GM12873 (cell line): ENCODE measurements around the gene GOSR2.

Experiments
- TF ChIP-seq, protein P1 (sequence below): IDR thresholded peaks from 2 replicates; pipeline ENCODE4 v1.5.1; 2012; ENCODE audit warnings: low read depth, mild to moderate bottlenecking, moderate library complexity, low read length, control low read depth; ENCODE audit not compliant: insufficient read depth; ENCODE audit errors: missing control alignments

The GOSR2 gene

DNA sequence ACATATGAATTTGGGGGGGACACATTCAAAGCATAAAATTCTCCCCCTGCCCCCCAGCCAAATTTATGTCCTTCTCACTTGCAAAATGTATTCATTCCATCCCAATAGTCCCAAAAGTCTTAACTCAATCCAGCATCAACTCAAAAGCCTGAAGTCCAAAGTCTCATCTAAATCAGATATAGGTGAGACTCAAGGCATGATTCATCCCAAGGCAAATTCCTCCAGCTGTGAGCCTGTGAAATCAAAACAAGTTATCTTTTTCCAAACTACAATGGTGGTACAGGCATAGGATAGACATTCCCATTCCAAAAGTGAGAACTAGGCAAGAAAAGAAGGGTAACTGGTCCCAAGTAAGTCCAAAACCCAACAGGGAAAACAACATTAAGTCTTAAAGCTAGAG, 5.9 kb upstream of the GOSR2 start:
- TF ChIP-seq, protein P1, sequence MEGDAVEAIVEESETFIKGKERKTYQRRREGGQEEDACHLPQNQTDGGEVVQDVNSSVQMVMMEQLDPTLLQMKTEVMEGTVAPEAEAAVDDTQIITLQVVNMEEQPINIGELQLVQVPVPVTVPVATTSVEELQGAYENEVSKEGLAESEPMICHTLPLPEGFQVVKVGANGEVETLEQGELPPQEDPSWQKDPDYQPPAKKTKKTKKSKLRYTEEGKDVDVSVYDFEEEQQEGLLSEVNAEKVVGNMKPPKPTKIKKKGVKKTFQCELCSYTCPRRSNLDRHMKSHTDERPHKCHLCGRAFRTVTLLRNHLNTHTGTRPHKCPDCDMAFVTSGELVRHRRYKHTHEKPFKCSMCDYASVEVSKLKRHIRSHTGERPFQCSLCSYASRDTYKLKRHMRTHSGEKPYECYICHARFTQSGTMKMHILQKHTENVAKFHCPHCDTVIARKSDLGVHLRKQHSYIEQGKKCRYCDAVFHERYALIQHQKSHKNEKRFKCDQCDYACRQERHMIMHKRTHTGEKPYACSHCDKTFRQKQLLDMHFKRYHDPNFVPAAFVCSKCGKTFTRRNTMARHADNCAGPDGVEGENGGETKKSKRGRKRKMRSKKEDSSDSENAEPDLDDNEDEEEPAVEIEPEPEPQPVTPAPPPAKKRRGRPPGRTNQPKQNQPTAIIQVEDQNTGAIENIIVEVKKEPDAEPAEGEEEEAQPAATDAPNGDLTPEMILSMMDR: no peak

DNA sequence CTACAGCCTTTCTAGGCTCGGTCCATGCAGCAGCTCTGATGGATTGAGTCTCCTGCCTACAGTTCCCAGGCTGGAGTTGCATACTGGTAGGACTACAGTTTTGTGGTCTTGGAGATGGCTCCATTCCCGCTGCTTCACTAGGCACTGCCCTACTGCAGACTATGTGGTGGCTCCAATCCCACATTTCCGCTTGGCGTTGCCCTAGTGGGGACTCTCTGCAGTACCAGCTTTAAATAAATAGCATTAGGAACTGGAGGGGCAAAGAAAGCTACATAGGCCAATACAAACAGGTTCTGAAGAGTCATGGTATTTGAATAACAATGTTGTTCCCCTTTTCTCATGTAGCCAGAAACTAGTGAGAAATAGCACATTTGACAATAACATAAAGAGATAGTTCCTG, 5.4 kb upstream of the GOSR2 start:
- TF ChIP-seq, protein P1: no peak

DNA sequence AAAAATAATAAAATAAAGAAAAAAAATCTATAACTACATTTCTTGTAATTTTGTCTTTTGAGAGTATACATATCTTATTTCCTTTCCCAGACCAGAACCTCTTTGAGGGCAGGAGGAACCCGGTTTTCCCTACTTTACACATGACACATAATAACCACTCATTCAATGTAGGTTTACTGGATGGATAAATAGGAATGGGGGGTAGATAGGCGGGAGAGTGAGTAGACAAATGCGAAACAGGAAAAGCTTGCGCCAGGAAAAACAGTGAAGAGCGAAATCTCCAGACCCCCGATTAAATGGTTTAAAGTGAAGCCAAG, 515 bp upstream of the GOSR2 start:
- TF ChIP-seq, protein P1: no peak

DNA sequence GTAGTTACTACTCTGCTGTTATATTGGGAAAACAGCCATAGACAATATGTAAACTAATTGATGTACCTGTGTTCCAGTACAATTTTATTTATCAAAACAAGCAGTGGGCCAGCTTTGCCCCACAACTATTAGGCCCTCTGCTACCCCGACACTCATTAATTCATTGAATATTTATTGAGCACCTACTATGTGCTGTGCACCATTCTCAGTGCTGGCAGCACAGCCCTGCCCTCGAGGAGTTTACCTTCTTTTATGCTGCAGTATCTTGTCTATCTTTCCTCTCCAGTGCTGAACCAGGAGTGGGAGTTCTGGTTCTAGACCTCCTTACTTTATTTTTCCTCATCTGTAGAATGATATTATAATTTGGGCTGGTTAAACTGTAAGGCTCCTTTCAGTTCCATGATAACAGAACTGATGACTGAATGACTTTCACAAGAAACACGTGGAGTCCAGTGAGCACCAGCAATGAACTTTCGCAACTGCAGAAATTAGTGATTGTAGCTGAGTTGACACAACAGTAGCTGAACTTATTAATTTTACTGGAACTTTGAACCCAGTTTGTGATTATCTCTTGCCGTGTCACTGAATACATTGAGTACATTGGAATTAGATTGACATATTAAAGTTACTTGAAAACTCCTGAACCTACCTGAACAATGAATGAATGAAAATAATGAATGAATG, 2.4 kb downstream of the GOSR2 start:
- TF ChIP-seq, protein P1: no peak

DNA sequence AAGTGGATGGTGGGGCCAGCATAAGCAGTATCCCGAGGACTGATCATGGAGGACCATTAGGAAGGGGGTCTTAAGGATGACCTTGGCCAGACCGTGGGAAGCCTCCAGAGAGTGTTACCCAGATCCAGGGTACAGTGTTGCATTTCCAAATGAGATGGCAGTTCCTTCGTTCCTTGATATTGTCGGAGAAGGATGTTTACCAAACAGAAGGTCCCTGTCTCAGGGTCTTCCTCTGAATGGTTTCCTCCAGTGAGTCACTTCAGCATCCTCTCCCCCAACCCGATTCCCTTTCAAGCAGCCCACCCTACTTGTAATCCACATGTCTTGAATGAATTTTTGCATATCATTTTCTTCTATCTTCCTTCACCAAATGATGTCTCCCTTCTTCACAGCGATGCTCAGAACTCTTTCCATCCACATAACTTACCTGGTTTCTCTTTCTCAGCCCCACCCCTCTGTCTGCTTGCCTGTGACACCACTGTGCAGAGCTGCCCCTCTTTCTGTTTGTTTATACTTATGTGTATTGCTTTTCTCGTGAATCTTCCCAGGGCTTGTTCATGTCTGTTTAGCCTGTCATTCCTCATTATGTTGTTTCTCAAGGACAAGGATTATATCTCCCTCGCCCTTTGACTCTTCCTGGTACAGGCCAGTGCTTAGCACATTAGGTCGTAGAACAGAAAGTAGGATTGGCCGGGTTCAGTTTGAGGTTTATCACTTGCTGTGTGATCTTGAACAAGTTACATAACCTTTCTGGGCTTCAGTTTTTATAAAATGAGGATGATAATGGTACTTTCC, 5.7 kb downstream of the GOSR2 start:
- TF ChIP-seq, protein P1: no peak

DNA sequence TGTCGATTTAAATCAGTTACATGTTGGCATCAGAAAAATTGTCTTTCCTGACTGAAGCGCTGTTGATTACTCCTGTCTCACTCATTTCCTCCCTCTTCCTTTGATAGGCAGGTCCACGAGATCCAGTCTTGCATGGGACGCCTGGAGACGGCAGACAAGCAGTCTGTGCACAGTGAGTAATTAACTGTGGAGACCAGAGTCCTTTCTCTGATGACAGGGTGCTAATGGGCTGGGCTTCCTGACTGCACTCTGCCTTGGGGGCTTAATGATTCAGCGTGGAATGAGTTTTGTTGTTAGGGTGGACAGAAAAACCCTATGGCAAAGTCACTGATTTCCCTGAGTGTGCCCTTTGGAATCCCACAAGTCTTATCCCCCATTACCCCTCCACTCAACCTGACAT, 6.5 kb downstream of the GOSR2 start:
- TF ChIP-seq, protein P1: no peak

DNA sequence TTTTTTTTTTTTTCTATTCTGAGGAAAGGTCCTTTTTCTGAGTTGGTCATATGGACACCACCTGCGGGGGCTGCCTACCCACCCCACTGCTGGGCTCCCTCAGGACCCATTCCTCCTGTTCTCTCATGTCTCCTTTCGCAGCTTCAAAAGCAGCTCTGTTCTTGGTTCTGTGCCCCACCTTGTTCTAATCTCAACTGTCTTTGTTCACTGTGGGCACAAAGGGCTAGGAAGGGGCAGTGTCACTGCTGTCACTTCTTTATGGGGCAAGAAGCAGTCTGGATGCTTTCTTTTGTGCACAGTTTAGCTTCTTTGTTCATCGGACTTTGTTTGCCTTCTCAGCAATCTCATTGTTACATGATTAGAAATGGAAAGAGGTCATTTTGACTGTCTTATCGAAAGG, 7.1 kb downstream of the GOSR2 start:
- TF ChIP-seq, protein P1: no peak
